Ovary (tissue), 3 donors: Measurements from ENCODE around the gene UBL5.
A peak's percentile ranks its signal among the peaks of the same experiment; 100 is the strongest.

Source experiments
- EP300 ChIP-seq: sonication (generic); formaldehyde crosslinking; IDR thresholded peaks from one replicate; pipeline ENCODE4 v1.6.1; 2017; ENCODE audit warnings: antibody characterized with exemption
- POLR2A ChIP-seq: fragments of 450-650 bp; IDR thresholded peaks from one replicate; pipeline ENCODE4 v1.6.1; 2017; ENCODE audit warnings: antibody characterized with exemption, mild to moderate bottlenecking, moderate library complexity
- TF ChIP-seq, protein P1 (sequence below), 3 donors: fragments of 450-650 bp in 2 of 3; fragments of 200-600 bp in 1 of 3; IDR thresholded peaks; one replicate each; pipeline versions ENCODE4 v1.5.1 to v1.8.0; 2016 to 2022; ENCODE audit warnings: antibody characterized with exemption in 3 of 3, mild to moderate bottlenecking in 1 of 3
- donor health status: DM: no; HTN: no; CAD: no.

DNA sequence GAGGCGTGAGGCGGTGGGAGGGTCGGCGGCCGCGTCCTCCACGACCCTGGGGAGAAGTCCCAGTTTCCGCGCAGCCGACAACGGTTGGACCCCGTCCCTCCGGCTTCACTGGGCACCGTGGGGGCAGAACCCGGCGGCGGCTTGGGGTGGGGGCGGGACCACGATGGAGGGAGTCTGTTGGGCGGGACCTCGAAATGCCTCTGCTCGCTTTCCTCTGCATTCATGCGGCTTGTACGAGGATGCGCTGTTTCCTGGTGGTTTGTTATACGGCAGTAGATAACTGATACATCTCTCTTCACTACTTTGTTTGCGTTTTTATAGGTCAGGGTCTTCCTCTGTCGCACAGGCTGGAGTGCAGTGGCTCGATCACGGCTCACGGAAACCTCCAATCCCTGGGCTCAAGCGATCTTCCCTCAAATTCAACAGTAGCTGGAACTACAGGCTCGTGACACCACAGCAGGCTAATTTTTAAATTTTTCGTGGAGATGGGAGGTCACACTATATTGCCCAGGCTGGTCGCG lies 34.6 kb upstream of the UBL5 start:
- TF ChIP-seq, protein P1, sequence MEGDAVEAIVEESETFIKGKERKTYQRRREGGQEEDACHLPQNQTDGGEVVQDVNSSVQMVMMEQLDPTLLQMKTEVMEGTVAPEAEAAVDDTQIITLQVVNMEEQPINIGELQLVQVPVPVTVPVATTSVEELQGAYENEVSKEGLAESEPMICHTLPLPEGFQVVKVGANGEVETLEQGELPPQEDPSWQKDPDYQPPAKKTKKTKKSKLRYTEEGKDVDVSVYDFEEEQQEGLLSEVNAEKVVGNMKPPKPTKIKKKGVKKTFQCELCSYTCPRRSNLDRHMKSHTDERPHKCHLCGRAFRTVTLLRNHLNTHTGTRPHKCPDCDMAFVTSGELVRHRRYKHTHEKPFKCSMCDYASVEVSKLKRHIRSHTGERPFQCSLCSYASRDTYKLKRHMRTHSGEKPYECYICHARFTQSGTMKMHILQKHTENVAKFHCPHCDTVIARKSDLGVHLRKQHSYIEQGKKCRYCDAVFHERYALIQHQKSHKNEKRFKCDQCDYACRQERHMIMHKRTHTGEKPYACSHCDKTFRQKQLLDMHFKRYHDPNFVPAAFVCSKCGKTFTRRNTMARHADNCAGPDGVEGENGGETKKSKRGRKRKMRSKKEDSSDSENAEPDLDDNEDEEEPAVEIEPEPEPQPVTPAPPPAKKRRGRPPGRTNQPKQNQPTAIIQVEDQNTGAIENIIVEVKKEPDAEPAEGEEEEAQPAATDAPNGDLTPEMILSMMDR (IDR thresholded peaks at IDR 0.05): no peak
- TF ChIP-seq EP300 (no peak), POLR2A (peak; percentile 6)
